K562 (cell line): Measurements from ENCODE around the gene NENF. TPM values are rescaled to one million over a fixed set of nuclear protein-coding genes. Genes with fewer than 3 reads are reported as not detected.

Experiments
- ATAC-seq: fragments of 200-7000 bp; cut with Tn5 transposase; 3 replicates; pipeline ENCODE4 v1.9.1; 2020; ENCODE audit warnings: moderate library complexity
- BruUV-seq: library from RNA; stranded (reverse); fragments of 400-500 nt; replicated peaks from 2 replicates; lab custom pipeline; 2021; lab: Mats Ljungman, UMichigan
- CTCF ChIA-PET: fragments of 300-600 bp; formaldehyde crosslinking; extraction: SDS; loops from one replicate; lab custom pipeline; 2021; ENCODE audit warnings: low intra/inter-chr PET ratio; lab: Yijun Ruan, JAX
- POLR2A ChIA-PET: fragments of 300-600, 350-650 bp; sonication (Branson Sonifier 250); formaldehyde crosslinking; extraction: SDS; loops from one replicate; lab custom pipeline; 2021; ENCODE audit warnings: antibody characterized with exemption, inconsistent platforms; lab: Yijun Ruan, JAX
- DNase-seq, 4 experiments: peaks; one replicate each; pipeline versions ENCODE4 v3.0.0 to v3.0.0-alpha.2; 2011 to 2018; ENCODE audit warnings: low spot score in 3 of 4, mixed read lengths in 3 of 4; ENCODE audit errors: extremely low read depth in 1 of 4
- FAIRE-seq: peaks from 2 replicates; lab custom pipeline; 2011; peaks lifted over from hg19 to GRCh38; lab: Jason Lieb, UNC
- H2AFZ ChIP-seq: 2 replicates; pipeline ENCODE4 v1.6.0; 2011; ENCODE audit warnings: low read depth, low read length, control low read depth, inconsistent platforms
- H3K27ac ChIP-seq: fragments of 200-600 bp; 3 replicates; pipeline ENCODE4 v1.8.0; 2011; ENCODE audit warnings: low read depth, mild to moderate bottlenecking, control low read depth, inconsistent platforms, low read length, moderate library complexity, mixed read lengths; ENCODE audit errors: extremely low read depth
- H3K27me3 ChIP-seq, 2 experiments: fragments of 300-600 bp in 1 of 2; 2 replicates in 1 of 2; 3 replicates in 1 of 2; pipeline versions ENCODE4 v1.6.0 to v1.8.0; 2011; ENCODE audit warnings: inconsistent platforms in 2 of 2, low read length in 2 of 2, mild to moderate bottlenecking in 1 of 2, mixed read lengths in 1 of 2, moderate library complexity in 1 of 2; ENCODE audit not compliant: control insufficient read depth in 2 of 2, insufficient read depth in 2 of 2
- H3K36me3 ChIP-seq: fragments of 300-600 bp; 3 replicates; pipeline ENCODE4 v1.8.0; 2011; ENCODE audit warnings: mild to moderate bottlenecking, low read length, inconsistent platforms; ENCODE audit not compliant: control insufficient read depth, insufficient read depth
- H3K4me1 ChIP-seq, 2 experiments: fragments of 200-600 bp in 1 of 2; replicated peaks in 1 of 2; 2 replicates in 1 of 2; 3 replicates in 1 of 2; pipeline versions ENCODE4 v1.5.1 to v1.8.0; 2011; ENCODE audit warnings: inconsistent platforms in 2 of 2, low read length in 2 of 2, mild to moderate bottlenecking in 1 of 2, mixed read lengths in 1 of 2, moderate library complexity in 1 of 2; ENCODE audit not compliant: control insufficient read depth in 2 of 2, insufficient read depth in 2 of 2
- H3K4me2 ChIP-seq: 2 replicates; pipeline ENCODE4 v1.6.1; 2011; ENCODE audit warnings: low read length, control low read depth, inconsistent platforms, mixed read lengths; ENCODE audit not compliant: insufficient read depth
- H3K4me3 ChIP-seq: fragments of 200-600 bp; sonication (generic), shearing (Covaris generic); 2 replicates; pipeline ENCODE4 v1.5.1; 2016; ENCODE audit warnings: control low read depth, inconsistent platforms
- H3K79me2 ChIP-seq: fragments of 200-600 bp; 3 replicates; pipeline ENCODE4 v1.8.0; 2011; ENCODE audit warnings: low read length, inconsistent platforms; ENCODE audit not compliant: control insufficient read depth, insufficient read depth
- H3K9ac ChIP-seq, 2 experiments: 2 replicates each; pipeline versions ENCODE4 v1.6.0 to v1.6.1; 2011; ENCODE audit warnings: low read depth in 2 of 2, low read length in 2 of 2, control low read depth in 1 of 2, inconsistent platforms in 1 of 2, mild to moderate bottlenecking in 1 of 2, mixed read lengths in 1 of 2; ENCODE audit not compliant: insufficient read depth in 1 of 2
- H3K9me1 ChIP-seq: one replicate; pipeline ENCODE4 v1.6.0; 2011; ENCODE audit warnings: inconsistent platforms, mild to moderate bottlenecking, low read length, moderate library complexity; ENCODE audit not compliant: control insufficient read depth, insufficient read depth
- H3K9me3 ChIP-seq: replicated peaks from 2 replicates; pipeline ENCODE4 v1.5.1; 2011; ENCODE audit warnings: low read depth, low read length, inconsistent platforms; ENCODE audit not compliant: control insufficient read depth, insufficient read depth
- H4K20me1 ChIP-seq: replicated peaks from 2 replicates; pipeline ENCODE4 v1.6.1; 2011; ENCODE audit warnings: low read length, inconsistent platforms, mixed read lengths; ENCODE audit not compliant: control insufficient read depth, insufficient read depth
- PHF21A ChIP-seq: fragments of 450-650 bp; IDR thresholded peaks from 2 replicates; pipeline ENCODE4 v1.6.1; 2017; ENCODE audit warnings: low read depth, borderline replicate concordance
- THRAP3 ChIP-seq: fragments of 450-650 bp; IDR thresholded peaks from 2 replicates; pipeline ENCODE4 v1.6.1; 2016; ENCODE audit warnings: mild to moderate bottlenecking, inconsistent platforms, borderline replicate concordance
- ZNF644 ChIP-seq: fragments of 200-800 bp; sonication (Bioruptor generic); IDR thresholded peaks from 2 replicates; pipeline ENCODE4 v1.6.1; 2016; ENCODE audit warnings: low read depth, missing genetic modification characterization, missing compliant biosample characterization
- WGBS: fragments of 100-300 bp; shearing (Covaris generic); methylation state at CpG from one replicate; pipeline ENCODE4 v1.1.6; 2016; ENCODE audit warnings: low coverage, mixed read lengths; ENCODE audit not compliant: insufficient coverage; ENCODE audit errors: missing lambda C conversion rate; 5-methylcytosine and 5-hydroxymethylcytosine counted together
- in situ Hi-C: fragments of 300-500 bp; cut with MboI; formaldehyde crosslinking; loops from 4 replicates; pipeline ENCODE4 v1.15.0; 2018; ENCODE audit warnings: inconsistent platforms, mixed read lengths
- intact Hi-C: fragments of 100-400 bp; cut with micrococcal nuclease; formaldehyde crosslinking; loops from 2 replicates; pipeline ENCODE4 v1.14.2; 2022
- polyA plus RNA-seq, 8 experiments: library from polyadenylated mRNA; depleted of rRNA in 4 of 8; stranded (reverse) in 5 of 8; unstranded in 3 of 8; fragments of >200 nt; fragmentation: Nextera tagmentation in 2 of 8; fragmentation: Illumina TruSeq in 1 of 8; extraction: Ambion mirVana in 2 of 8; extraction: Trizol in 1 of 8; gene quantifications; 2 replicates each; pipeline versions ENCODE4 v1.2.1 to v1.2.3, GENCODE V29; 2011 to 2014; ENCODE audit warnings: inconsistent platforms in 1 of 8, missing spikeins in 1 of 8
- total RNA-seq, 7 experiments: library from RNA; depleted of rRNA in 6 of 7; stranded (reverse); fragments of >200 nt in 6 of 7; fragmentation: Illumina TruSeq in 2 of 7; extraction: Trizol in 2 of 7; gene quantifications; 2 replicates each; pipeline versions ENCODE4 v1.2.1 to v1.2.3, GENCODE V29; 2011 to 2021; ENCODE audit warnings: low replicate concordance in 1 of 7
- TF ChIP-seq, protein P1 (sequence below): sonication (generic); formaldehyde crosslinking; IDR thresholded peaks from 2 replicates; pipeline ENCODE4 v1.9.0; 2022; ENCODE audit warnings: mild to moderate bottlenecking, missing genetic modification reagents
- TF ChIP-seq, protein P2 (sequence below): fragments of 450-650 bp; formaldehyde crosslinking; IDR thresholded peaks from 2 replicates; pipeline ENCODE4 v1.4.0; 2020; ENCODE audit warnings: mild to moderate bottlenecking
- TF ChIP-seq, protein P3 (sequence below): fragments of 450-650 bp; IDR thresholded peaks from 2 replicates; pipeline ENCODE4 v1.6.1; 2016; ENCODE audit warnings: mild to moderate bottlenecking, moderate library complexity

NENF gene
- total and polyA plus RNA-seq, 9 of the 15 experiments (the other 6 are each of a cell fraction or from before 2014, with no cell fraction given): 6.1 to 100 (median 72.8) TPM

DNA sequence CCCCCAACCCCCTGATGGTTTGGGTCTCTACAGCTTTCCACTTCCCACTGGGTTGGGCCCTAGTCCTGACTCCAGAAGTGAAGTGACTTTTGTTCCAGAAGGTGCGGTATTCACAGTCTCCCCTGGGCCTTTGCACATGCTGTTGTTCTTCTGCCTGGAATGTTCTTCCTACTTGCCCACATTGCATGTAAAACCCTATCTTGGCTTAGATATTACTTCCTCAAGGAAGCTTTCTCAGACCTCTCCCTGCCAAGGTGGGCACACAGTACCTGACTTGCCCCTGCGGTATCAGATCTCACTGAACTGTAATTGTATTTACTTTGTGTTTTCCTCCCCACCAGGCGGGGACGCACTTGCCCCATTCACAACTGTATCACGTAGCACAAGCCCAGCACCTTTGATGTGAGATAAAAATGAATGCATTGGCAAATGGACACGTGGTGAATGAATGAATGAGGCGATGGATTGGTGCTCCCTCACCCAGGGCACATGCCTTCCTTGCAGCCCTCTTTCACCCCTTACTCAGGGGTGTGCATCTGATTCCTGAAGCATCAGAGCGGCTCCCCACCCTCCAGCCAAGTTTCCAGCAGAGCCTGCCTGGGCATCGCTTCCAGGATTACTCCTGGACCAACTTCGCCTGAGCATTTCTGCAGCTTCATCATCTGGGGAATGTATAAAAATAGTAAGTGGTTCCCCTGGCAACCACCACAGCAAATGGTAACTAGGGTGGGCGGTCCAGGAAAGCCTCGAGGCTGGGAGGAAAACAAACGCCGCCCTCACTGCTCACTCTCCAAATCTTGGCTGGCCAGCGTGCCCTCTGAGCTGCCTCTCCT, 19.8 kb downstream of the NENF start:
- Histone ChIP-seq H3K27ac (no peak overlapping the region), H2AFZ (no peak overlapping the region), H3K9ac (peak overlapping the region in 1 of 2 experiments; percentile 39; a peak in 1 of 4 replicates), H3K27me3 (no peaks in the 10 kb centered on the region), H3K79me2 (no peaks in the 10 kb centered on the region), H3K4me3 (no peak overlapping the region), H3K4me2 (no peak overlapping the region), H3K4me1 (no peaks in the 10 kb centered on the region; a peak in 1 of 5 replicates), H4K20me1 (no peaks in the 10 kb centered on the region), H3K36me3 (no peaks in the 10 kb centered on the region), H3K9me1 (no peaks in the 10 kb centered on the region), H3K9me3 (no peaks in the 10 kb centered on the region)
- intact Hi-C loops (no loop called here), in situ Hi-C loops (loop anchor here (5.0 kb wide), 1 partner anchor 775 kb away; the partner anchor contains the start of gene NEK2)
- DNase-seq (no peak), FAIRE-seq (no peak), ATAC-seq (no peak)
- no TSS peak for BruUV-seq
- ChIA-PET POLR2A (interaction anchor here (0.6 to 3.2 kb wide), 6 partner anchors 9 to 345 kb away, joined by 3 to 8 read pairs (median 4); partner anchors contain the start of gene ATF3), CTCF (interaction anchor here (0.9 kb wide), 1 partner anchor 382 kb away, joined by 3 read pairs; no protein-coding TSS in a partner anchor)
- WGBS: 35% methylated on average over 15 of the region's 15 CpGs
- TF ChIP-seq ZNF644 (tag) (no peak), PHF21A (no peak), THRAP3 (no peak)
- TF ChIP-seq, protein P1, sequence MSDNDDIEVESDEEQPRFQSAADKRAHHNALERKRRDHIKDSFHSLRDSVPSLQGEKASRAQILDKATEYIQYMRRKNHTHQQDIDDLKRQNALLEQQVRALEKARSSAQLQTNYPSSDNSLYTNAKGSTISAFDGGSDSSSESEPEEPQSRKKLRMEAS (CRISPR knock-in tag): peak; percentile 41; the same call in 1 of the 2 replicates
- TF ChIP-seq, protein P2, sequence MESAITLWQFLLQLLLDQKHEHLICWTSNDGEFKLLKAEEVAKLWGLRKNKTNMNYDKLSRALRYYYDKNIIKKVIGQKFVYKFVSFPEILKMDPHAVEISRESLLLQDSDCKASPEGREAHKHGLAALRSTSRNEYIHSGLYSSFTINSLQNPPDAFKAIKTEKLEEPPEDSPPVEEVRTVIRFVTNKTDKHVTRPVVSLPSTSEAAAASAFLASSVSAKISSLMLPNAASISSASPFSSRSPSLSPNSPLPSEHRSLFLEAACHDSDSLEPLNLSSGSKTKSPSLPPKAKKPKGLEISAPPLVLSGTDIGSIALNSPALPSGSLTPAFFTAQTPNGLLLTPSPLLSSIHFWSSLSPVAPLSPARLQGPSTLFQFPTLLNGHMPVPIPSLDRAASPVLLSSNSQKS: no peak
- TF ChIP-seq, protein P3, sequence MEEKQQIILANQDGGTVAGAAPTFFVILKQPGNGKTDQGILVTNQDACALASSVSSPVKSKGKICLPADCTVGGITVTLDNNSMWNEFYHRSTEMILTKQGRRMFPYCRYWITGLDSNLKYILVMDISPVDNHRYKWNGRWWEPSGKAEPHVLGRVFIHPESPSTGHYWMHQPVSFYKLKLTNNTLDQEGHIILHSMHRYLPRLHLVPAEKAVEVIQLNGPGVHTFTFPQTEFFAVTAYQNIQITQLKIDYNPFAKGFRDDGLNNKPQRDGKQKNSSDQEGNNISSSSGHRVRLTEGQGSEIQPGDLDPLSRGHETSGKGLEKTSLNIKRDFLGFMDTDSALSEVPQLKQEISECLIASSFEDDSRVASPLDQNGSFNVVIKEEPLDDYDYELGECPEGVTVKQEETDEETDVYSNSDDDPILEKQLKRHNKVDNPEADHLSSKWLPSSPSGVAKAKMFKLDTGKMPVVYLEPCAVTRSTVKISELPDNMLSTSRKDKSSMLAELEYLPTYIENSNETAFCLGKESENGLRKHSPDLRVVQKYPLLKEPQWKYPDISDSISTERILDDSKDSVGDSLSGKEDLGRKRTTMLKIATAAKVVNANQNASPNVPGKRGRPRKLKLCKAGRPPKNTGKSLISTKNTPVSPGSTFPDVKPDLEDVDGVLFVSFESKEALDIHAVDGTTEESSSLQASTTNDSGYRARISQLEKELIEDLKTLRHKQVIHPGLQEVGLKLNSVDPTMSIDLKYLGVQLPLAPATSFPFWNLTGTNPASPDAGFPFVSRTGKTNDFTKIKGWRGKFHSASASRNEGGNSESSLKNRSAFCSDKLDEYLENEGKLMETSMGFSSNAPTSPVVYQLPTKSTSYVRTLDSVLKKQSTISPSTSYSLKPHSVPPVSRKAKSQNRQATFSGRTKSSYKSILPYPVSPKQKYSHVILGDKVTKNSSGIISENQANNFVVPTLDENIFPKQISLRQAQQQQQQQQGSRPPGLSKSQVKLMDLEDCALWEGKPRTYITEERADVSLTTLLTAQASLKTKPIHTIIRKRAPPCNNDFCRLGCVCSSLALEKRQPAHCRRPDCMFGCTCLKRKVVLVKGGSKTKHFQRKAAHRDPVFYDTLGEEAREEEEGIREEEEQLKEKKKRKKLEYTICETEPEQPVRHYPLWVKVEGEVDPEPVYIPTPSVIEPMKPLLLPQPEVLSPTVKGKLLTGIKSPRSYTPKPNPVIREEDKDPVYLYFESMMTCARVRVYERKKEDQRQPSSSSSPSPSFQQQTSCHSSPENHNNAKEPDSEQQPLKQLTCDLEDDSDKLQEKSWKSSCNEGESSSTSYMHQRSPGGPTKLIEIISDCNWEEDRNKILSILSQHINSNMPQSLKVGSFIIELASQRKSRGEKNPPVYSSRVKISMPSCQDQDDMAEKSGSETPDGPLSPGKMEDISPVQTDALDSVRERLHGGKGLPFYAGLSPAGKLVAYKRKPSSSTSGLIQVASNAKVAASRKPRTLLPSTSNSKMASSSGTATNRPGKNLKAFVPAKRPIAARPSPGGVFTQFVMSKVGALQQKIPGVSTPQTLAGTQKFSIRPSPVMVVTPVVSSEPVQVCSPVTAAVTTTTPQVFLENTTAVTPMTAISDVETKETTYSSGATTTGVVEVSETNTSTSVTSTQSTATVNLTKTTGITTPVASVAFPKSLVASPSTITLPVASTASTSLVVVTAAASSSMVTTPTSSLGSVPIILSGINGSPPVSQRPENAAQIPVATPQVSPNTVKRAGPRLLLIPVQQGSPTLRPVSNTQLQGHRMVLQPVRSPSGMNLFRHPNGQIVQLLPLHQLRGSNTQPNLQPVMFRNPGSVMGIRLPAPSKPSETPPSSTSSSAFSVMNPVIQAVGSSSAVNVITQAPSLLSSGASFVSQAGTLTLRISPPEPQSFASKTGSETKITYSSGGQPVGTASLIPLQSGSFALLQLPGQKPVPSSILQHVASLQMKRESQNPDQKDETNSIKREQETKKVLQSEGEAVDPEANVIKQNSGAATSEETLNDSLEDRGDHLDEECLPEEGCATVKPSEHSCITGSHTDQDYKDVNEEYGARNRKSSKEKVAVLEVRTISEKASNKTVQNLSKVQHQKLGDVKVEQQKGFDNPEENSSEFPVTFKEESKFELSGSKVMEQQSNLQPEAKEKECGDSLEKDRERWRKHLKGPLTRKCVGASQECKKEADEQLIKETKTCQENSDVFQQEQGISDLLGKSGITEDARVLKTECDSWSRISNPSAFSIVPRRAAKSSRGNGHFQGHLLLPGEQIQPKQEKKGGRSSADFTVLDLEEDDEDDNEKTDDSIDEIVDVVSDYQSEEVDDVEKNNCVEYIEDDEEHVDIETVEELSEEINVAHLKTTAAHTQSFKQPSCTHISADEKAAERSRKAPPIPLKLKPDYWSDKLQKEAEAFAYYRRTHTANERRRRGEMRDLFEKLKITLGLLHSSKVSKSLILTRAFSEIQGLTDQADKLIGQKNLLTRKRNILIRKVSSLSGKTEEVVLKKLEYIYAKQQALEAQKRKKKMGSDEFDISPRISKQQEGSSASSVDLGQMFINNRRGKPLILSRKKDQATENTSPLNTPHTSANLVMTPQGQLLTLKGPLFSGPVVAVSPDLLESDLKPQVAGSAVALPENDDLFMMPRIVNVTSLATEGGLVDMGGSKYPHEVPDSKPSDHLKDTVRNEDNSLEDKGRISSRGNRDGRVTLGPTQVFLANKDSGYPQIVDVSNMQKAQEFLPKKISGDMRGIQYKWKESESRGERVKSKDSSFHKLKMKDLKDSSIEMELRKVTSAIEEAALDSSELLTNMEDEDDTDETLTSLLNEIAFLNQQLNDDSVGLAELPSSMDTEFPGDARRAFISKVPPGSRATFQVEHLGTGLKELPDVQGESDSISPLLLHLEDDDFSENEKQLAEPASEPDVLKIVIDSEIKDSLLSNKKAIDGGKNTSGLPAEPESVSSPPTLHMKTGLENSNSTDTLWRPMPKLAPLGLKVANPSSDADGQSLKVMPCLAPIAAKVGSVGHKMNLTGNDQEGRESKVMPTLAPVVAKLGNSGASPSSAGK: no peak; the same call in 1 of the 2 replicates
